ENCODE results near the gene KATNIP. TPM values are rescaled to one million over a fixed set of nuclear protein-coding genes. Genes with fewer than 3 reads are reported as not detected.

KATNIP gene
- total RNA-seq, 1 donor from 2014 or later, result 20.5 TPM

- H3K27me3 Mint-ChIP-seq (ENCODE audit: low read depth), result no peaks in the 10 kb centered on the region
- TF ChIP-seq CTCF (IDR thresholded peaks at IDR 0.05), result no peak
- no peak overlapping the region for H3K4me3 Mint-ChIP-seq (ENCODE audit: unreplicated experiment)
- peaks cover 3% of the 10 kb centered on the region for H3K36me3 Mint-ChIP-seq (ENCODE audit: low read depth)
- H3K9me3 Mint-ChIP-seq (ENCODE audit: low read depth), result no peaks in the 10 kb centered on the region
- DNase-seq (ENCODE audit: low spot score), result no peak
- no peaks in the 10 kb centered on the region for H3K4me1 Mint-ChIP-seq (ENCODE audit: low read depth)
- H3K27ac Mint-ChIP-seq (ENCODE audit: unreplicated experiment), result no peak overlapping the region
Observed at GRCh38 chr16:27556471-27556870, 6.5 kb downstream of the KATNIP start.

GRCh38 chr16:27558434-27558833 is 8.5 kb downstream of the KATNIP start:
- H3K4me3 Mint-ChIP-seq (ENCODE audit: unreplicated experiment), result no peak overlapping the region
- no peak for DNase-seq (ENCODE audit: low spot score)
- no peak overlapping the region for H3K27ac Mint-ChIP-seq (ENCODE audit: unreplicated experiment)
- H3K4me1 Mint-ChIP-seq (ENCODE audit: low read depth), result no peaks in the 10 kb centered on the region
- H3K36me3 Mint-ChIP-seq (ENCODE audit: low read depth), result peaks cover 3% of the 10 kb centered on the region
- H3K27me3 Mint-ChIP-seq (ENCODE audit: low read depth), result no peaks in the 10 kb centered on the region
- TF ChIP-seq CTCF (IDR thresholded peaks at IDR 0.05), result no peak
- H3K9me3 Mint-ChIP-seq (ENCODE audit: low read depth), result no peaks in the 10 kb centered on the region

GRCh38 chr16:27558932-27559331 is 9.0 kb downstream of the KATNIP start:
- no peak overlapping the region for H3K27ac Mint-ChIP-seq (ENCODE audit: unreplicated experiment)
- TF ChIP-seq CTCF (IDR thresholded peaks at IDR 0.05), result no peak
- H3K27me3 Mint-ChIP-seq (ENCODE audit: low read depth), result no peaks in the 10 kb centered on the region
- DNase-seq (ENCODE audit: low spot score), result no peak
- no peak overlapping the region for H3K4me3 Mint-ChIP-seq (ENCODE audit: unreplicated experiment)
- H3K4me1 Mint-ChIP-seq (ENCODE audit: low read depth), result no peaks in the 10 kb centered on the region
- no peaks in the 10 kb centered on the region for H3K9me3 Mint-ChIP-seq (ENCODE audit: low read depth)
- peaks cover 3% of the 10 kb centered on the region for H3K36me3 Mint-ChIP-seq (ENCODE audit: low read depth)

- no peak overlapping the region for H3K27ac Mint-ChIP-seq (ENCODE audit: unreplicated experiment)
- no peaks in the 10 kb centered on the region for H3K9me3 Mint-ChIP-seq (ENCODE audit: low read depth)
- TF ChIP-seq CTCF (IDR thresholded peaks at IDR 0.05), result no peak
Observed at GRCh38 chr16:27561216-27561615, 11.3 kb downstream of the KATNIP start.

DNA sequence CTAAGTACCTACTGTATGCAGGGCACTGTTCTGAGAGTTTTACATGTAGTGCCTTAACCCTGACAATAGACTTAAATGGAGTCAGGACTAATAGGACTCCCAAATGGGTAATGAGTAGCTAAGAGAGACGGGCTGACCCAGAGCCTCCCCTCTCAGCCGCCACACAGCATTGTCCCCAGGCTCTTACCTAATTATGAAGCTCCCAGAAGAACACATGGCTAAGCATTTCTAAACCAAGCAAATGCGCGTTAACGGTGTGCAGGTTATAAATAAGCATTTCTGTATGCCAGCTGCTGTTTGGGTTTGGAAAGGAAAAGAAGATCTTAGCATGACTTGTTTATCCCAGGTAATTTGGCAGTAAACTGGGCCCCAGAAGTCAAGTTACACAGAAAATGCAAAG is 14.3 kb downstream of the KATNIP start:
- H3K4me3 Mint-ChIP-seq (ENCODE audit: unreplicated experiment), result no peak overlapping the region
- DNase-seq (ENCODE audit: low spot score), result no peak
- H3K4me1 Mint-ChIP-seq (ENCODE audit: low read depth), result peaks cover 5% of the 10 kb centered on the region
- H3K36me3 Mint-ChIP-seq (ENCODE audit: low read depth), result peaks cover 2% of the 10 kb centered on the region
- TF ChIP-seq CTCF (IDR thresholded peaks at IDR 0.05), result no peak
- no peaks in the 10 kb centered on the region for H3K27me3 Mint-ChIP-seq (ENCODE audit: low read depth)
- no peak overlapping the region for H3K27ac Mint-ChIP-seq (ENCODE audit: unreplicated experiment)
- no peaks in the 10 kb centered on the region for H3K9me3 Mint-ChIP-seq (ENCODE audit: low read depth)

More at GRCh38 chr16:27561216-27561615, 11.3 kb downstream of the KATNIP start:
- H3K4me1 Mint-ChIP-seq (ENCODE audit: low read depth), result peaks cover 5% of the 10 kb centered on the region
- DNase-seq (ENCODE audit: low spot score), result no peak
- no peaks in the 10 kb centered on the region for H3K27me3 Mint-ChIP-seq (ENCODE audit: low read depth)
- no peak overlapping the region for H3K4me3 Mint-ChIP-seq (ENCODE audit: unreplicated experiment)
- H3K36me3 Mint-ChIP-seq (ENCODE audit: low read depth), result peaks cover 3% of the 10 kb centered on the region
